Panc1 (cell line): ENCODE measurements around the gene FAM120C. TPM values are rescaled to one million over a fixed set of nuclear protein-coding genes. Genes with fewer than 3 reads are reported as not detected.

Experiments
- ATAC-seq: fragments of 200-7000 bp; cut with Tn5 transposase; 2 replicates; pipeline ENCODE4 v1.9.1; 2020; ENCODE audit warnings: mild to moderate bottlenecking, moderate library complexity
- BruUV-seq: library from RNA; stranded (reverse); fragments of 400-500 nt; replicated peaks from 2 replicates; lab custom pipeline; 2021; lab: Mats Ljungman, UMichigan
- CTCF ChIA-PET: fragments of 300-600 bp; sonication (Branson Sonifier 250); formaldehyde crosslinking; loops from one replicate; lab custom pipeline; 2022; ENCODE audit warnings: antibody characterized with exemption; lab: Charles Lee
- POLR2A ChIA-PET: fragments of 300-600 bp; sonication (Branson Sonifier 250); formaldehyde crosslinking; loops from one replicate; lab custom pipeline; 2022; ENCODE audit warnings: antibody characterized with exemption; lab: Charles Lee
- DNase-seq: peaks from one replicate; pipeline ENCODE4 v3.0.0-alpha.2; 2010; ENCODE audit warnings: low read depth, low spot score
- H3K27ac ChIP-seq: 2 replicates; pipeline ENCODE4 v1.5.1; 2011; ENCODE audit warnings: mild to moderate bottlenecking, low read length, inconsistent platforms
- H3K27me3 ChIP-seq: fragments of 200-500 bp; sonication (Bioruptor generic); 2 replicates; pipeline ENCODE4 v1.6.0; 2014; ENCODE audit warnings: low read length, inconsistent platforms; ENCODE audit not compliant: control insufficient read depth, insufficient read depth
- H3K36me3 ChIP-seq: fragments of 200-500 bp; sonication (Bioruptor generic); 2 replicates; pipeline ENCODE4 v1.5.1; 2014; ENCODE audit warnings: inconsistent platforms, mild to moderate bottlenecking, low read length, moderate library complexity; ENCODE audit not compliant: control insufficient read depth, insufficient read depth
- H3K4me1 ChIP-seq: 2 replicates; pipeline ENCODE4 v1.5.1; 2011; ENCODE audit warnings: inconsistent platforms, mild to moderate bottlenecking, low read length, moderate library complexity; ENCODE audit not compliant: control insufficient read depth, insufficient read depth
- H3K4me3 ChIP-seq, 2 experiments: 2 replicates each; pipeline ENCODE4 v1.5.1; 2011 to 2012; ENCODE audit warnings: low read depth in 2 of 2, low read length in 2 of 2, mild to moderate bottlenecking in 2 of 2, inconsistent platforms in 1 of 2, moderate library complexity in 1 of 2
- H3K9me3 ChIP-seq: fragments of 200-500 bp; sonication (Bioruptor generic); 2 replicates; pipeline ENCODE4 v1.5.1; 2014; ENCODE audit warnings: low read depth, mild to moderate bottlenecking, inconsistent platforms, low read length, moderate library complexity; ENCODE audit not compliant: control insufficient read depth, insufficient read depth
- CTCF ChIP-seq: fragments of 450-650 bp; IDR thresholded peaks from 2 replicates; pipeline ENCODE4 v1.5.1; 2017; ENCODE audit warnings: mild to moderate bottlenecking
- POLR2AphosphoS5 ChIP-seq: IDR thresholded peaks from 2 replicates; pipeline ENCODE4 v1.6.1; 2012; ENCODE audit warnings: mild to moderate bottlenecking, low read depth, low read length, moderate library complexity
- REST ChIP-seq, 2 experiments: IDR thresholded peaks; 2 replicates each; pipeline ENCODE4 v1.6.1; 2011 to 2012; ENCODE audit warnings: low read depth in 2 of 2, control low read depth in 1 of 2, low read length in 1 of 2, mild to moderate bottlenecking in 1 of 2, moderate library complexity in 1 of 2; ENCODE audit not compliant: insufficient read depth in 1 of 2
- SIN3A ChIP-seq: IDR thresholded peaks from 2 replicates; pipeline ENCODE4 v1.6.1; 2012; ENCODE audit warnings: low read depth, mild to moderate bottlenecking, low read length, moderate library complexity, borderline replicate concordance; ENCODE audit not compliant: insufficient read depth
- TCF7L2 ChIP-seq: IDR thresholded peaks from 2 replicates; pipeline ENCODE4 v1.6.1; 2011; ENCODE audit warnings: mild to moderate bottlenecking, low read depth, low read length, inconsistent platforms
- in situ Hi-C: cut with HindIII; loops from 2 replicates; pipeline ENCODE4 v1.10.0; 2016; ENCODE audit warnings: low sequenced_read_pairs, low pct_unique_long_range_greater_than_20kb
- intact Hi-C: fragments of 100-400 bp; cut with micrococcal nuclease; formaldehyde crosslinking; loops from one replicate; pipeline ENCODE4 v1.10.0; 2022; ENCODE audit not compliant: unreplicated experiment
- total RNA-seq: library from RNA; stranded (reverse); gene quantifications from one replicate; pipeline ENCODE4 v1.2.1, GENCODE V29; 2021; ENCODE audit not compliant: unreplicated experiment

Gene FAM120C
- total RNA-seq, 1 experiment from 2014 or later: 12.1 TPM

- H3K4me3 ChIP-seq: no peak overlapping the region
- H3K4me1 ChIP-seq: no peaks in the 10 kb centered on the region
- H3K36me3 ChIP-seq: no peaks in the 10 kb centered on the region; the same call in 1 of the 2 replicates
- H3K27ac ChIP-seq: no peak overlapping the region
- H3K27me3 ChIP-seq: no peaks in the 10 kb centered on the region
- no TSS peak for BruUV-seq
- intact Hi-C loops: no loop called here
- ChIA-PET POLR2A (interaction anchor here (0.6 kb wide), 1 partner anchor 343 kb away, joined by 8 read pairs; no protein-coding TSS in a partner anchor), CTCF (no interaction called here)
- ATAC-seq: no peak
- TF ChIP-seq REST (IDR thresholded peaks at IDR 0.05; ENCODE audit: insufficient read depth in 1 of 2, low read depth in 2 of 2, low read length in 1 of 2) (no peak), POLR2AphosphoS5 (no peak), SIN3A (no peak), TCF7L2 (no peak), CTCF (no peak)
- no peak for DNase-seq
- H3K9me3 ChIP-seq: no peaks in the 10 kb centered on the region
- in situ Hi-C loops: no loop called here
Measured at GRCh38 chrX:54024350-54024749, 158.7 kb downstream of the FAM120C start.

Other genes starting within 250 kb of the FAM120C start
- 27.5 TPM for gene PHF8, start 138.8 kb downstream of the FAM120C start, total RNA-seq
- gene WNK3, start 174.8 kb upstream of the FAM120C start, total RNA-seq: not detected